DND-41 (cell line): ENCODE measurements around the gene BTRC.
A peak's percentile ranks its signal among the peaks of the same experiment; 100 is the strongest.

Source experiments
- ATAC-seq: fragments of 200-7000 bp; cut with Tn5 transposase; 3 replicates; pipeline ENCODE4 v1.9.1; 2021; ENCODE audit warnings: low read depth; ENCODE audit not compliant: insufficient read depth
- DNase-seq: peaks from one replicate; pipeline ENCODE4 v3.0.0-alpha.2; 2020
- H2AFZ ChIP-seq: 2 replicates; pipeline ENCODE4 v1.6.0; 2012; ENCODE audit warnings: low read depth, low read length
- H3K27ac ChIP-seq: 2 replicates; pipeline ENCODE4 v1.5.1; 2012; ENCODE audit warnings: low read length, inconsistent platforms
- H3K27me3 ChIP-seq: fragments of 200-600 bp; sonication (generic); 2 replicates; pipeline ENCODE4 v1.6.0; 2012; ENCODE audit warnings: low read length, mild to moderate bottlenecking, inconsistent platforms; ENCODE audit not compliant: insufficient read depth, poor library complexity
- H3K36me3 ChIP-seq: 2 replicates; pipeline ENCODE4 v1.5.1; 2012; ENCODE audit warnings: low read length, inconsistent platforms; ENCODE audit not compliant: insufficient read depth
- H3K4me1 ChIP-seq: 2 replicates; pipeline ENCODE4 v1.5.1; 2012; ENCODE audit warnings: mild to moderate bottlenecking, low read length; ENCODE audit not compliant: insufficient read depth
- H3K4me2 ChIP-seq: 2 replicates; pipeline ENCODE4 v1.6.0; 2012; ENCODE audit warnings: mild to moderate bottlenecking, moderate library complexity, low read length, inconsistent platforms; ENCODE audit not compliant: insufficient read depth
- H3K4me3 ChIP-seq, 2 experiments: fragments of 200-600 bp in 1 of 2; shearing (Covaris generic) in 1 of 2; 2 replicates each; pipeline ENCODE4 v1.5.1; 2012 to 2016; ENCODE audit warnings: inconsistent platforms in 2 of 2, low read length in 2 of 2, mild to moderate bottlenecking in 2 of 2, low read depth in 1 of 2, moderate library complexity in 1 of 2
- H3K79me2 ChIP-seq: 2 replicates; pipeline ENCODE4 v1.6.0; 2012; ENCODE audit warnings: low read length, inconsistent platforms; ENCODE audit not compliant: insufficient read depth
- H3K9ac ChIP-seq: 2 replicates; pipeline ENCODE4 v1.6.0; 2012; ENCODE audit warnings: low read depth, mild to moderate bottlenecking, inconsistent platforms, low read length, moderate library complexity
- H3K9me3 ChIP-seq: 2 replicates; pipeline ENCODE4 v1.5.1; 2012; ENCODE audit warnings: low read length, moderate library complexity, mild to moderate bottlenecking, inconsistent platforms; ENCODE audit not compliant: insufficient read depth, severe bottlenecking
- H4K20me1 ChIP-seq: 2 replicates; pipeline ENCODE4 v1.6.0; 2012; ENCODE audit warnings: low read length; ENCODE audit not compliant: insufficient read depth
- EZH2 ChIP-seq: IDR thresholded peaks from 3 replicates; pipeline ENCODE4 v1.6.1; 2012; ENCODE audit warnings: borderline replicate concordance, low read depth, mild to moderate bottlenecking, moderate library complexity, low read length, inconsistent platforms; ENCODE audit not compliant: severe bottlenecking
- TF ChIP-seq, protein P1 (sequence below): IDR thresholded peaks from 2 replicates; pipeline ENCODE4 v1.5.1; 2012; ENCODE audit warnings: borderline replicate concordance, low read length, moderate library complexity, mild to moderate bottlenecking; ENCODE audit not compliant: poor library complexity, severe bottlenecking; ENCODE audit errors: extremely low read depth

BTRC gene

DNA sequence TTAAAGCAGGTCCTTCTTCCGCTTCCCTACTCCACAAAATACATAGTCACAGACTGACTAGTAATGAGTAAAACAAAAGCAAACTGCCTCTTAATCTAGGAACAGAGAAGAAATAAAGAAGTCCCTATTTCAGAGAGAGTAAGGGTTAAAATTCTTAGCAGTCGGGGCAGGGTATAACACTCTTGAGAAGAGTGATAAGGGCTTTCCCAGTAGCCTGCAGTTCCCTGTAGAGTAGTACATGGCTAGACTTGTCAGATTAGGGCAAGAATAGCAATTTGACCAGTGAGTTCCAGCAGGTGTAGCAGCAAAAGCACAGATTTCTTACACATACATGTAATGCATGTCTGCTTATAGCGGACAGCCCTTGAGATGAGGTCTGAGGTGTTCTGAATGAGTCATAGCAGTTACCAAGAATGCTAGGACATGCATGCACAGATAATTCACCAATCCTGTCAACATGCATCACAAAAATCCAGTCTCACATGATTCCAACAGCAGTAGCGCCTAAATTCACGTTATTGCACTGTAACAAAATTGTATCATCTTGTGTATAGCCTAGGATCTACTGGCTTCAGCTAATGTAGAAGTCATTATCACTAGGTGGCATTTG is 40.7 kb downstream of the BTRC start:
- H3K36me3 ChIP-seq: no peaks in the 10 kb centered on the region
- TF ChIP-seq, protein P1, sequence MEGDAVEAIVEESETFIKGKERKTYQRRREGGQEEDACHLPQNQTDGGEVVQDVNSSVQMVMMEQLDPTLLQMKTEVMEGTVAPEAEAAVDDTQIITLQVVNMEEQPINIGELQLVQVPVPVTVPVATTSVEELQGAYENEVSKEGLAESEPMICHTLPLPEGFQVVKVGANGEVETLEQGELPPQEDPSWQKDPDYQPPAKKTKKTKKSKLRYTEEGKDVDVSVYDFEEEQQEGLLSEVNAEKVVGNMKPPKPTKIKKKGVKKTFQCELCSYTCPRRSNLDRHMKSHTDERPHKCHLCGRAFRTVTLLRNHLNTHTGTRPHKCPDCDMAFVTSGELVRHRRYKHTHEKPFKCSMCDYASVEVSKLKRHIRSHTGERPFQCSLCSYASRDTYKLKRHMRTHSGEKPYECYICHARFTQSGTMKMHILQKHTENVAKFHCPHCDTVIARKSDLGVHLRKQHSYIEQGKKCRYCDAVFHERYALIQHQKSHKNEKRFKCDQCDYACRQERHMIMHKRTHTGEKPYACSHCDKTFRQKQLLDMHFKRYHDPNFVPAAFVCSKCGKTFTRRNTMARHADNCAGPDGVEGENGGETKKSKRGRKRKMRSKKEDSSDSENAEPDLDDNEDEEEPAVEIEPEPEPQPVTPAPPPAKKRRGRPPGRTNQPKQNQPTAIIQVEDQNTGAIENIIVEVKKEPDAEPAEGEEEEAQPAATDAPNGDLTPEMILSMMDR: no peak
- TF ChIP-seq EZH2: no peak
- no peak overlapping the region for H3K4me3 ChIP-seq
- H3K9ac ChIP-seq: no peak overlapping the region
- peaks cover 23% of the 10 kb centered on the region; the same call in 1 of the 2 replicates for H3K79me2 ChIP-seq
- no peak overlapping the region for H2AFZ ChIP-seq
- ATAC-seq: no peak
- no peak for DNase-seq
- H3K9me3 ChIP-seq: no peaks in the 10 kb centered on the region
- H3K27ac ChIP-seq: no peak overlapping the region
- H3K4me2 ChIP-seq: no peak overlapping the region
- H4K20me1 ChIP-seq: peaks cover 18% of the 10 kb centered on the region; the same call in 1 of the 2 replicates
- no peaks in the 10 kb centered on the region for H3K27me3 ChIP-seq
- no peaks in the 10 kb centered on the region for H3K4me1 ChIP-seq

DNA sequence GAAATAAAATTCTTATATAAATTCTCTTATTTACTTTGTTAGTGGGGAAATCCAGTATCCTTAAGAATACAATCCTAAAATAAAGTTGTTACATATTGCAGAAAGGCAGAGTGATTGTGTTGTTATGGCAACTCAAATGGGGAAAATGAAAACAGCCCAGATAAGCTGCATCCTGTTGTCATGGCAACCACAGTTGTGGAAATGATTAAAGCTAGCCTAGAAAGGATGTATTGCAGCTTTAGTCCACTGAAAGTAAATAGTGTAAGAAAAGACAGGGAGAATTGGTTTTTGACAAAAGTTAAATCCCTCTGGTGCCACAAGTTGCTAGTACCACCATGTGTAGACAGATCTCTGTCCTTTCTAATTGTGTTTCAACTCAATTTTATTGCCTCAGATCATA is 43.2 kb downstream of the BTRC start:
- no peaks in the 10 kb centered on the region for H3K4me1 ChIP-seq
- H3K4me2 ChIP-seq: no peak overlapping the region
- no peaks in the 10 kb centered on the region for H3K36me3 ChIP-seq
- H3K4me3 ChIP-seq: no peak overlapping the region
- no peak overlapping the region for H2AFZ ChIP-seq
- ATAC-seq: 0 out of 3 replicates have a peak, but pooled peaks have one; percentile 50
- DNase-seq: peak; percentile 18
- no peak overlapping the region for H3K27ac ChIP-seq
- H3K9ac ChIP-seq: no peak overlapping the region
- H3K79me2 ChIP-seq: peaks cover 25% of the 10 kb centered on the region; the same call in 1 of the 2 replicates
- no peaks in the 10 kb centered on the region for H3K9me3 ChIP-seq
- TF ChIP-seq, protein P1: no peak
- no peaks in the 10 kb centered on the region for H3K27me3 ChIP-seq
- H4K20me1 ChIP-seq: peaks cover 18% of the 10 kb centered on the region; the same call in 1 of the 2 replicates

DNA sequence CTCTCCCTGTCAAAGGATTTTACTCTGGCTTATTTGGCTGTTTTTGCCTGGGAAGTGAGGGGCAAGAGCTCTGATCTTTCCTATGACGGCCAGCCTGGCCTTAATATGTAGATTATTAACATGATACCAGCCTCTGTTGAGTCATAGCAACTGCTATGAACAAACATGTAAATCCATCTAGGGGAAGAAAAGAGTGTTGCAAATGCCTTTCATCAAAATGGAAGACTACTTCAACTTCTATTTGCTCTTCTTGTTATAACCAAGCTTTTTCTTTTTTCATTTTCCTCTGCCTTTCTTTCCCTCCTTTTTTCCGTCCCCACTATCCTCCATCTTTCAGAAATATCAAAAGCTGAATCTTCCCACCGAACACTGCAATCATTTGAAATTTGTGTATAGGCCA is 46.6 kb downstream of the BTRC start:
- no peak overlapping the region for H3K4me2 ChIP-seq
- H2AFZ ChIP-seq: no peak overlapping the region
- no peak overlapping the region for H3K9ac ChIP-seq
- no peaks in the 10 kb centered on the region for H3K27me3 ChIP-seq
- no peak overlapping the region for H3K4me3 ChIP-seq
- no peaks in the 10 kb centered on the region for H3K4me1 ChIP-seq
- ATAC-seq (no peak), DNase-seq (no peak)
- H3K79me2 ChIP-seq: peaks cover 25% of the 10 kb centered on the region
- H3K9me3 ChIP-seq: no peaks in the 10 kb centered on the region
- no peak overlapping the region for H3K27ac ChIP-seq
- H4K20me1 ChIP-seq: peaks cover 15% of the 10 kb centered on the region; the same call in 1 of the 2 replicates
- H3K36me3 ChIP-seq: no peaks in the 10 kb centered on the region
- no peak for TF ChIP-seq EZH2
- TF ChIP-seq, protein P1: no peak

DNA sequence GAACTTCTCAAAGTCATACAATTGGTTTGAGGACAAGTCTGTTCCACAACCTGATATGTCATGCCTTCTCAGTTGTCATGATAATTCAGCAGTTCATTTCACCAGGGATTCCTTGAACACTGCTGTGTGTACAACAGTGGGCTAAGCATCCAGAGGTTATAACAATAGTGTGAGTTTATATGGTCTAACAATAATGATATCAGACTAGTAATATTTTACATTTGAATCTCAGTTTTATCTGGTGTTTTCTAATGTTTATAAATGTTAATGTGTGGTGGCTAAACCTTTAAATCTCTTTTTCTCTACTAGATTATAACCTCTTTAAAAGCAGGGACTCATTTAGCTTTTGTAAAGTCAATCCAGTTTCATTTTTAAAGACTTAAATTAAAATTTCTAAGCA is 48.7 kb downstream of the BTRC start:
- Histone ChIP-seq H3K4me3 (no peak overlapping the region), H3K36me3 (no peaks in the 10 kb centered on the region), H3K79me2 (peaks cover 30% of the 10 kb centered on the region), H3K27me3 (no peaks in the 10 kb centered on the region), H3K4me1 (no peaks in the 10 kb centered on the region), H2AFZ (no peak overlapping the region), H4K20me1 (peaks cover 11% of the 10 kb centered on the region; the same call in 1 of the 2 replicates), H3K9me3 (no peaks in the 10 kb centered on the region), H3K27ac (no peak overlapping the region), H3K9ac (no peak overlapping the region), H3K4me2 (no peak overlapping the region)
- TF ChIP-seq, protein P1: no peak
- TF ChIP-seq EZH2: no peak
- DNase-seq (no peak), ATAC-seq (no peak)
